ENCODE measurements around the gene PIK3R4. TPM values are rescaled to one million over a fixed set of nuclear protein-coding genes. Genes with fewer than 3 reads are reported as not detected.

The PIK3R4 gene
- total RNA-seq, 6 experiments from 2014 or later = 21.3 to 28.3 (median 22.9) TPM

GRCh38 chr3:130644628-130645253 is 101.9 kb downstream of the PIK3R4 start:
- Mint-ChIP-seq H3K4me1 (ENCODE audit: low read depth) (no peaks in the 10 kb centered on the region), H3K9me3 (no peaks in the 10 kb centered on the region), H3K36me3 (ENCODE audit: low read depth) (no peaks in the 10 kb centered on the region), H3K27ac (no peak overlapping the region), H3K27me3 (ENCODE audit: insufficient read depth) (peaks cover 2% of the 10 kb centered on the region; the same call in 1 of the 2 replicates), H3K4me3 (no peak overlapping the region)
- DNase-seq = no peak
- TF ChIP-seq CTCF (IDR thresholded peaks at IDR 0.05) = no peak

DNA sequence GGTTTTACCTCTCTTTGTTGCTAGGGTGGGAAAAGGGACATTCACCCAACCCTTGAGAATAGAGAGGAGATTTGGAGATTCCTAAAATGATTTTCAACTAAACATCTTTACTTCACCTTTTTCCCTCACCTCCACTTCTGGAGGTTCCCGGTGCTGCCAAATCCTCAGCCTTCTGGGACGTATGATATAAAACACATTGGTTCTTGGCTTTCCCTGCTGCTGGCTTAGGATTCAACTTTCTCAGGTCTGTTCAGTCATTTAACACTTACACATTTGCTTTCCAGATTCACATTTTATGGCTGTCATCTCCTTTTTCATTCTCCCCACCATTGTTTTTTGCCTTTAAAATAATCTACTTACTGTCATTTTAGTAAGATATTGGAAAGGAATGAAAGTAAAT is 106.6 kb downstream of the PIK3R4 start:
- Mint-ChIP-seq H3K27ac (no peak overlapping the region), H3K9me3 (no peaks in the 10 kb centered on the region), H3K4me1 (ENCODE audit: low read depth) (no peaks in the 10 kb centered on the region), H3K27me3 (ENCODE audit: insufficient read depth) (no peaks in the 10 kb centered on the region), H3K36me3 (ENCODE audit: low read depth) (no peaks in the 10 kb centered on the region), H3K4me3 (no peak overlapping the region)
- no peak for TF ChIP-seq CTCF (IDR thresholded peaks at IDR 0.05)
- DNase-seq = no peak

GRCh38 chr3:130636480-130637234 is 110.0 kb downstream of the PIK3R4 start:
- no peaks in the 10 kb centered on the region for H3K36me3 Mint-ChIP-seq (ENCODE audit: low read depth)
- H3K4me3 Mint-ChIP-seq = no peak overlapping the region
- no peaks in the 10 kb centered on the region for H3K27me3 Mint-ChIP-seq (ENCODE audit: insufficient read depth)
- H3K4me1 Mint-ChIP-seq (ENCODE audit: low read depth) = no peaks in the 10 kb centered on the region
- H3K27ac Mint-ChIP-seq = no peak overlapping the region
- DNase-seq = no peak
- no peak for TF ChIP-seq CTCF (IDR thresholded peaks at IDR 0.05)
- no peaks in the 10 kb centered on the region for H3K9me3 Mint-ChIP-seq

GRCh38 chr3:130635978-130636377 is 110.7 kb downstream of the PIK3R4 start:
- H3K36me3 Mint-ChIP-seq (ENCODE audit: low read depth) = no peaks in the 10 kb centered on the region
- H3K4me1 Mint-ChIP-seq (ENCODE audit: low read depth) = no peaks in the 10 kb centered on the region
- no peaks in the 10 kb centered on the region for H3K9me3 Mint-ChIP-seq
- no peak overlapping the region for H3K27ac Mint-ChIP-seq
- DNase-seq = no peak
- no peak overlapping the region for H3K4me3 Mint-ChIP-seq
- TF ChIP-seq CTCF (IDR thresholded peaks at IDR 0.05) = no peak
- no peaks in the 10 kb centered on the region for H3K27me3 Mint-ChIP-seq (ENCODE audit: insufficient read depth)

DNA sequence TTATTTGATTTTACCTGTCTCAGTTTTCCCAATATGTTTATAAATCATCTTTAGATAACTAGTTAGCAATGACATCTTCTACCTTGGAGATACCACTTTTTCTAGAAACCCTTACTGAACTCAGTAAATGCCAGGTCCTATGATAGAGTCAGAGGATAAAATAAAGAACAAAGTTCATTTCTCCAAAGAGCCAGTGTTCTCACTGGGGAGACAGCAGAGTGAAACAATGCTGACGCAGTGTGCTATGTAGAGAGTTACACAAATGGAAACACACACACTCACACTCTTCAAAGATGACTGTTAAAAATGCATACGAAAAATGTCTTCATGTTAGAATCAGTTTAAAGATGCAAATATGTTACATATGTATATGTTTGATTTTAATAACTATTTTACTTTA is 111.3 kb downstream of the PIK3R4 start:
- H3K27me3 Mint-ChIP-seq (ENCODE audit: insufficient read depth) = no peaks in the 10 kb centered on the region
- no peak for TF ChIP-seq CTCF (IDR thresholded peaks at IDR 0.05)
- no peak for DNase-seq
- H3K9me3 Mint-ChIP-seq = no peaks in the 10 kb centered on the region
- H3K27ac Mint-ChIP-seq = no peak overlapping the region
- H3K4me3 Mint-ChIP-seq = no peak overlapping the region
- no peaks in the 10 kb centered on the region for H3K4me1 Mint-ChIP-seq (ENCODE audit: low read depth)
- no peaks in the 10 kb centered on the region for H3K36me3 Mint-ChIP-seq (ENCODE audit: low read depth)

Other genes with a start within 250 kb of the PIK3R4 start
- under 1 TPM in 2 of 6 experiments, not detected in 4; 0.02 to 0.16 TPM for gene COL6A6, start 229.7 kb downstream of the PIK3R4 start, total RNA-seq (2021; fragmentation: NEBNext Ultra II Directional; extraction: Animal tissue kit (Norgen Biotek cat#: 25700))
- 100 to 1,000 TPM; 101 to 124 (median 112) TPM for gene ATP2C1, start 147.3 kb upstream of the PIK3R4 start, total RNA-seq (2021; fragmentation: NEBNext Ultra II Directional; extraction: Animal tissue kit (Norgen Biotek cat#: 25700))

All from HFFc6 (cell line).